ENCODE results near the gene LRRC4. TPM values are rescaled to one million over a fixed set of nuclear protein-coding genes. Genes with fewer than 3 reads are reported as not detected.

Gene LRRC4
- total RNA-seq, 1 experiment from 2014 or later: 1.4 TPM

- H3K27me3 ChIP-seq (replicated peaks): no peaks in the 10 kb centered on the region
- no peaks in the 10 kb centered on the region; the same call in 1 of the 2 replicates for H3K9me3 ChIP-seq (replicated peaks)
- DNase-seq (ENCODE audit: low read depth in 1 of 2, low spot score in 2 of 2): no peak
Observed at GRCh38 chr7:127983804-127984332, 47.4 kb downstream of the LRRC4 start.

GRCh38 chr7:127981965-127982364, 49.3 kb downstream of the LRRC4 start:
- no peak for DNase-seq (ENCODE audit: low read depth in 1 of 2, low spot score in 2 of 2)
- Histone ChIP-seq H3K4me1 (replicated peaks) (peaks cover 8% of the 10 kb centered on the region), H3K4me3 (no peak overlapping the region), H3K27ac (no peak overlapping the region), H3K9me3 (replicated peaks) (peaks cover 6% of the 10 kb centered on the region; the same call in 1 of the 2 replicates), H3K27me3 (replicated peaks) (no peaks in the 10 kb centered on the region), H3K36me3 (peaks cover 12% of the 10 kb centered on the region)

More at GRCh38 chr7:127983804-127984332, 47.4 kb downstream of the LRRC4 start:
- Histone ChIP-seq H3K27ac (no peak overlapping the region), H3K4me1 (replicated peaks) (peaks cover 17% of the 10 kb centered on the region), H3K4me3 (no peak overlapping the region), H3K36me3 (0 out of 2 replicates have a peak, but pooled peaks cover under 1% of the 10 kb centered on the region)

- no peak for DNase-seq (ENCODE audit: low read depth in 1 of 2, low spot score in 2 of 2)
- peaks cover 16% of the 10 kb centered on the region for H3K36me3 ChIP-seq
- H3K4me3 ChIP-seq: no peak overlapping the region
- no peak overlapping the region for H3K27ac ChIP-seq
- peaks cover 8% of the 10 kb centered on the region for H3K4me1 ChIP-seq (replicated peaks)
- H3K9me3 ChIP-seq (replicated peaks): peaks cover 6% of the 10 kb centered on the region; the same call in 1 of the 2 replicates
- H3K27me3 ChIP-seq (replicated peaks): no peaks in the 10 kb centered on the region
Observed at GRCh38 chr7:127980901-127981300, 50.3 kb downstream of the LRRC4 start.

- Histone ChIP-seq H3K36me3 (peaks cover 16% of the 10 kb centered on the region), H3K9me3 (replicated peaks) (peaks cover 6% of the 10 kb centered on the region; the same call in 1 of the 2 replicates), H3K4me3 (no peak overlapping the region), H3K27me3 (replicated peaks) (no peaks in the 10 kb centered on the region), H3K4me1 (replicated peaks) (peaks cover 8% of the 10 kb centered on the region), H3K27ac (no peak overlapping the region)
- DNase-seq (ENCODE audit: low read depth in 1 of 2, low spot score in 2 of 2): no peak
Observed at GRCh38 chr7:127979728-127980126, 51.5 kb downstream of the LRRC4 start.

- Histone ChIP-seq H3K27me3 (replicated peaks) (no peaks in the 10 kb centered on the region), H3K4me3 (no peak overlapping the region), H3K27ac (no peak overlapping the region), H3K4me1 (replicated peaks) (peaks cover 5% of the 10 kb centered on the region), H3K9me3 (replicated peaks) (peaks cover 6% of the 10 kb centered on the region; the same call in 1 of the 2 replicates), H3K36me3 (peaks cover 16% of the 10 kb centered on the region)
- no peak for DNase-seq (ENCODE audit: low read depth in 1 of 2, low spot score in 2 of 2)
Observed at GRCh38 chr7:127979113-127979727, 52.0 kb downstream of the LRRC4 start.

GRCh38 chr7:127978421-127978820, 52.8 kb downstream of the LRRC4 start:
- Histone ChIP-seq H3K36me3 (peaks cover 16% of the 10 kb centered on the region), H3K4me1 (replicated peaks) (no peaks in the 10 kb centered on the region), H3K27ac (no peak overlapping the region), H3K27me3 (replicated peaks) (no peaks in the 10 kb centered on the region), H3K4me3 (no peak overlapping the region), H3K9me3 (replicated peaks) (peaks cover 6% of the 10 kb centered on the region; the same call in 1 of the 2 replicates)
- DNase-seq (ENCODE audit: low read depth in 1 of 2, low spot score in 2 of 2): no peak

Other genes with a start within 250 kb of the LRRC4 start
- gene LEP, start 209.8 kb upstream of the LRRC4 start, total RNA-seq (2014; rRNA removed; shearing (Covaris generic)): not detected in 2 replicates